CD4-positive, alpha-beta T cell (primary cell): ENCODE data around the gene CDC25B. TPM values are rescaled to one million over a fixed set of nuclear protein-coding genes. Genes with fewer than 3 reads are reported as not detected.
A peak's percentile ranks its signal among the peaks of the same experiment; 100 is the strongest.

ENCODE experiments used
- ATAC-seq: fragments of 200-7000 bp; cut with Tn5 transposase; one replicate; pipeline ENCODE4 v1.10.0; 2022; ENCODE audit warnings: mild to moderate bottlenecking; ENCODE audit not compliant: poor library complexity
- CTCF ChIA-PET: fragments of 350-600 bp; sonication (Branson Sonifier 250); formaldehyde crosslinking; loops from one replicate; lab custom pipeline; 2021; ENCODE audit warnings: antibody characterized with exemption, inconsistent platforms; lab: Charles Lee
- POLR2A ChIA-PET: fragments of 350-600 bp; sonication (Branson Sonifier 250); formaldehyde crosslinking; loops from one replicate; lab custom pipeline; 2021; ENCODE audit warnings: antibody characterized with exemption, inconsistent platforms; lab: Charles Lee
- DNase-seq, 14 experiments: peaks; one replicate each; pipeline ENCODE4 v3.0.0-alpha.2; 2013 to 2020; ENCODE audit warnings: mixed read lengths in 2 of 14
- H3K27ac ChIP-seq, 2 donors: one replicate each; pipeline versions ENCODE4 v1.5.1 to v1.7.0; 2013; ENCODE audit warnings: low read length in 2 of 2, low read depth in 1 of 2, mild to moderate bottlenecking in 1 of 2
- H3K27me3 ChIP-seq, 2 experiments: 1 replicate in 1 of 2; 2 replicates in 1 of 2; pipeline versions ENCODE4 v1.6.1 to v1.7.0; 2013; ENCODE audit warnings: low read length in 2 of 2, control low read depth in 1 of 2, mild to moderate bottlenecking in 1 of 2, moderate library complexity in 1 of 2; ENCODE audit not compliant: insufficient read depth in 2 of 2, control insufficient read depth in 1 of 2
- H3K36me3 ChIP-seq: one replicate; pipeline ENCODE4 v1.6.1; 2013; ENCODE audit warnings: low read length, control low read depth; ENCODE audit not compliant: insufficient read depth
- H3K4me1 ChIP-seq: one replicate; pipeline ENCODE4 v1.6.1; 2013; ENCODE audit warnings: low read length, control low read depth; ENCODE audit not compliant: insufficient read depth
- H3K4me3 ChIP-seq: one replicate; pipeline ENCODE4 v1.5.1; 2013; ENCODE audit warnings: mild to moderate bottlenecking, low read length, moderate library complexity
- H3K9me3 ChIP-seq, 2 experiments: 1 replicate in 1 of 2; 2 replicates in 1 of 2; pipeline versions ENCODE4 v1.6.1 to v1.7.0; 2013; ENCODE audit warnings: low read length in 2 of 2, mild to moderate bottlenecking in 2 of 2, control low read depth in 1 of 2, moderate library complexity in 1 of 2; ENCODE audit not compliant: control insufficient read depth in 1 of 2, insufficient read depth in 1 of 2
- H3K27ac Mint-ChIP-seq: one replicate; pipeline ENCODE4 v1.8.0; 2020; ENCODE audit warnings: mixed read lengths
- H3K27me3 Mint-ChIP-seq: one replicate; pipeline ENCODE4 v1.8.0; 2021; ENCODE audit warnings: mixed read lengths
- H3K36me3 Mint-ChIP-seq: one replicate; pipeline ENCODE4 v1.8.0; 2021; ENCODE audit warnings: low read depth, mixed read lengths
- H3K4me1 Mint-ChIP-seq: one replicate; pipeline ENCODE4 v1.8.0; 2021; ENCODE audit warnings: low read depth, mixed read lengths
- H3K4me3 Mint-ChIP-seq: one replicate; pipeline ENCODE4 v1.8.0; 2020; ENCODE audit warnings: mild to moderate bottlenecking, mixed read lengths
- H3K9me3 Mint-ChIP-seq: one replicate; pipeline ENCODE4 v1.8.0; 2020; ENCODE audit warnings: mixed read lengths
- CTCF ChIP-seq: fragments of 200-600 bp; IDR thresholded peaks from one replicate; pipeline ENCODE4 v1.8.0; 2022; ENCODE audit warnings: antibody characterized with exemption, mild to moderate bottlenecking
- intact Hi-C, 2 experiments: fragments of 100-400 bp; cut with DNase I in 1 of 2; cut with micrococcal nuclease in 1 of 2; formaldehyde crosslinking; loops; one replicate each; pipeline versions ENCODE4 v1.15.1 to v1.9.0; 2023 to 2025; cut with DNase I, micrococcal nuclease
- total RNA-seq, 174 experiments: library from RNA in 2 of 174; stranded (reverse) in 2 of 174; gene quantifications; one replicate each; pipeline ENCODE4 v1.2.3 and lab custom pipeline; 2021 to 2026

CDC25B gene
- total RNA-seq, 2 experiments from 2014 or later: 144 TPM

- POLR2A ChIA-PET: interaction anchor here (0.7 to 1.0 kb wide), 2 partner anchors 9 to 1757 kb away, joined by 3 read pairs; no protein-coding TSS in a partner anchor
- H3K4me1 Mint-ChIP-seq: peaks cover 26% of the 10 kb centered on the region
Observed at GRCh38 chr20:3846740-3847428, 50.8 kb downstream of the CDC25B start, which contains the start of gene MAVS. Gene MAVS, plus strand, starts transcription at chr20:3846834. Its CDS starts 7,791 bp downstream, at chr20:3854625.

GRCh38 chr20:3847429-3847940, 51.4 kb downstream of the CDC25B start:
- TF ChIP-seq CTCF: no peak
- H3K9me3 Mint-ChIP-seq: no peaks in the 10 kb centered on the region
- H3K27me3 Mint-ChIP-seq: no peaks in the 10 kb centered on the region
- no peaks in the 10 kb centered on the region for H3K9me3 ChIP-seq
- peaks cover 26% of the 10 kb centered on the region for H3K4me1 Mint-ChIP-seq
- ChIA-PET POLR2A (interaction anchor here (0.7 to 1.0 kb wide), 2 partner anchors 8 to 1757 kb away, joined by 3 read pairs; no protein-coding TSS in a partner anchor), CTCF (interaction anchor here (1.0 kb wide), 1 partner anchor 79 kb away, joined by 3 read pairs; the partner anchor contains the start of gene ADISSP)
- H3K27ac ChIP-seq: peak overlapping the region; percentile 74 to 75
- intact Hi-C loops: loop anchor here in 1 of 2 experiments (2.0 to 5.0 kb wide), 2 partner anchors 61 to 80 kb away; partner anchors contain the start of genes ADISSP and CENPB
- H3K4me3 ChIP-seq: peak overlapping the region; percentile 98
- H3K27me3 ChIP-seq: no peaks in the 10 kb centered on the region
- peaks cover 27% of the 10 kb centered on the region for H3K4me1 ChIP-seq
- peak overlapping the region; percentile 92 for H3K27ac Mint-ChIP-seq
- no peaks in the 10 kb centered on the region for H3K36me3 Mint-ChIP-seq
- peak overlapping the region; percentile 95 for H3K4me3 Mint-ChIP-seq
- H3K36me3 ChIP-seq: peaks cover 3% of the 10 kb centered on the region
- DNase-seq: no peak
- no peak for ATAC-seq

More at GRCh38 chr20:3846740-3847428, 50.8 kb downstream of the CDC25B start, which contains the start of gene MAVS:
- peaks cover 27% of the 10 kb centered on the region for H3K4me1 ChIP-seq
- Mint-ChIP-seq H3K36me3 (no peaks in the 10 kb centered on the region), H3K9me3 (no peaks in the 10 kb centered on the region), H3K27me3 (no peaks in the 10 kb centered on the region), H3K4me3 (peak within 1 kb of the TSS; percentile 95), H3K27ac (peak within 1 kb of the TSS; percentile 92)
- ATAC-seq (peak; percentile 99), DNase-seq (peak; percentile 66 to 93 (median 84))
- no peak for TF ChIP-seq CTCF
- H3K27ac ChIP-seq: peak within 1 kb of the TSS; percentile 74 to 75
- intact Hi-C loops: loop anchor here in 1 of 2 experiments (2.0 to 5.0 kb wide), 2 partner anchors 60 to 80 kb away; partner anchors contain the start of genes ADISSP and CENPB
- peak within 1 kb of the TSS; percentile 98 for H3K4me3 ChIP-seq
- H3K27me3 ChIP-seq: no peaks in the 10 kb centered on the region
- peaks cover 3% of the 10 kb centered on the region for H3K36me3 ChIP-seq
- CTCF ChIA-PET: interaction anchor here (1.0 kb wide), 1 partner anchor 79 kb away, joined by 3 read pairs; the partner anchor contains the start of gene ADISSP
- H3K9me3 ChIP-seq: no peaks in the 10 kb centered on the region

GRCh38 chr20:3848565-3848964, 52.5 kb downstream of the CDC25B start:
- Histone ChIP-seq H3K27ac (no peak overlapping the region), H3K4me1 (peaks cover 27% of the 10 kb centered on the region), H3K36me3 (peaks cover 3% of the 10 kb centered on the region), H3K4me3 (no peak overlapping the region), H3K27me3 (no peaks in the 10 kb centered on the region), H3K9me3 (no peaks in the 10 kb centered on the region)
- Mint-ChIP-seq H3K27ac (peak overlapping the region; percentile 92), H3K4me1 (peaks cover 26% of the 10 kb centered on the region), H3K36me3 (no peaks in the 10 kb centered on the region), H3K9me3 (no peaks in the 10 kb centered on the region), H3K4me3 (peak overlapping the region; percentile 95), H3K27me3 (no peaks in the 10 kb centered on the region)
- DNase-seq (no peak), ATAC-seq (no peak)
- TF ChIP-seq CTCF: no peak
- ChIA-PET POLR2A (interaction anchor here (0.6 to 1.4 kb wide), 2 partner anchors 25 to 28 kb away, joined by 3 to 5 read pairs; partner anchors contain the start of gene AP5S1), CTCF (interaction anchor here (0.7 kb wide), 1 partner anchor 71 kb away, joined by 3 read pairs; no protein-coding TSS in a partner anchor)
- intact Hi-C loops: loop anchor here in 1 of 2 experiments (5.0 kb wide), 1 partner anchor 81 kb away; the partner anchor contains the start of gene ADISSP
